Measurements from ENCODE around the gene UBL4B. TPM values are rescaled to one million over a fixed set of nuclear protein-coding genes. Genes with fewer than 3 reads are reported as not detected.

Gene UBL4B
- total and polyA plus RNA-seq, 9 of the 15 experiments (the other 6 are each of a cell fraction or from before 2014, with no cell fraction given): not detected

DNA sequence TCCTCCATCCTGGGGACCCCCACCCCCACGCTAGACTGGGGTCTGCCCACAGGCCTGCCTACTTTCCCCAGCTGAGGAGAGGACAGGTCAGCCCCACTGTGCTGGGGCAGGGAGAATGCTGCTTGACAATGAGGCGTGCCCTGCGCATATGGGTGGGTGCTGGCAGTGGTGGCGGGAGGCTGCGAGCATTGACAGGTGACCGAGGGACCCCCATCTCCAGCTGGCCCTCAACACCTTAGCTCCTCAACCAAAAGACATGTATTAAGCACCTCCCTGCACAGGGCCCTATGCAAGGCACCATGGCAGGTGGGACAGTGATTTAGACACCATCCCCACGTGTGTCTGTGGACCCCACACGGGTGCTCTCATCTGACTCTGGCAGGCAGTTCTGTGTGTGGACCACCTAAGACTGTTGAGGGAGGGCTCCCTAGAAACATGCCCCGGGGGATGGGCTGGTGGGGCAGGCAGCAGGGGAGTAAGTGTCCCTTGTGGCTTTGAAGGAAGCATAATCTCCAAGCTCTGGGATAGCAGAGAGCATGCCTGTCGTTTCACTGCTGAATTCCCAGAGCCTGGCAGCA, 23.4 kb upstream of the UBL4B start:
- Histone ChIP-seq H3K9ac (ENCODE audit: insufficient read depth in 1 of 2, low read depth in 2 of 2, low read length in 2 of 2) (peak overlapping the region in 1 of 2 experiments; percentile 15; a peak in 2 of 4 replicates), H2AFZ (ENCODE audit: low read depth, low read length) (no peak overlapping the region), H3K27ac (ENCODE audit: extremely low read depth, low read depth, low read length) (no peak overlapping the region), H3K4me1 (replicated peaks in 1 of 2; ENCODE audit: control insufficient read depth in 2 of 2, insufficient read depth in 2 of 2, low read length in 2 of 2) (peaks cover 13 to 22% of the 10 kb centered on the region in 2 experiments), H3K27me3 (ENCODE audit: control insufficient read depth in 2 of 2, insufficient read depth in 2 of 2, low read length in 2 of 2) (peaks cover 25 to 45% of the 10 kb centered on the region in 2 experiments; a peak in 4 of 5 replicates), H3K4me2 (ENCODE audit: insufficient read depth, low read length) (no peak overlapping the region), H3K9me3 (replicated peaks; ENCODE audit: control insufficient read depth, insufficient read depth, low read depth, low read length) (no peaks in the 10 kb centered on the region), H3K9me1 (ENCODE audit: control insufficient read depth, insufficient read depth, low read length) (peaks cover 5% of the 10 kb centered on the region), H3K4me3 (no peak overlapping the region), H3K36me3 (ENCODE audit: control insufficient read depth, insufficient read depth, low read length) (no peaks in the 10 kb centered on the region), H3K79me2 (ENCODE audit: control insufficient read depth, insufficient read depth, low read length) (no peaks in the 10 kb centered on the region), H4K20me1 (replicated peaks; ENCODE audit: control insufficient read depth, insufficient read depth, low read length) (no peaks in the 10 kb centered on the region; the same call in 1 of the 2 replicates)
- ATAC-seq: no peak
- ChIA-PET POLR2A (interaction anchor here (0.9 to 1.3 kb wide), 7 partner anchors 10 to 372 kb away, joined by 3 to 9 read pairs (median 3); no protein-coding TSS in a partner anchor), CTCF (ENCODE audit: low intra/inter-chr PET ratio) (interaction anchor here (1.7 kb wide), 1 partner anchor 16 kb away, joined by 14 read pairs; no protein-coding TSS in a partner anchor)
- intact Hi-C loops (cut with micrococcal nuclease): loop anchor here (2.0 kb wide), 2 partner anchors 16 to 28 kb away; no protein-coding TSS in a partner anchor
- in situ Hi-C loops (cut with MboI): no loop called here
- no TSS peak for BruUV-seq (replicated peaks)
- FAIRE-seq: no peak
- TF ChIP-seq ZKSCAN1 (IDR thresholded peaks at IDR 0.05; ENCODE audit: low read depth, low read length) (0 out of 2 replicates have a peak, but pooled peaks have one; percentile 65), PTBP1 (IDR thresholded peaks at IDR 0.05; ENCODE audit: low read depth, low read length) (no peak), HEY1 (CRISPR knock-in tag; IDR thresholded peaks at IDR 0.05; ENCODE audit: borderline replicate concordance) (no peak), ZBTB8A (IDR thresholded peaks at IDR 0.05; ENCODE audit: partially characterized antibody) (no peak)
- WGBS (ENCODE audit: insufficient coverage, low coverage, missing lambda C conversion rate): 14% methylated on average over 10 of the region's 10 CpGs
- no peak for DNase-seq (ENCODE audit: extremely low read depth in 1 of 4, low spot score in 3 of 4)
